HUDEP-2 (cell line): ENCODE measurements around the gene OSBPL10.

Experiments
- DNase-seq, 76 experiments: peaks; one replicate each; lab custom pipeline; 2025; ENCODE audit not compliant: unreplicated experiment in 76 of 76; lab: John Stamatoyannopoulos, UW

Gene OSBPL10

GRCh38 chr3:31927811-31928210, 53.3 kb downstream of the OSBPL10 start:
- no peak for DNase-seq

DNA sequence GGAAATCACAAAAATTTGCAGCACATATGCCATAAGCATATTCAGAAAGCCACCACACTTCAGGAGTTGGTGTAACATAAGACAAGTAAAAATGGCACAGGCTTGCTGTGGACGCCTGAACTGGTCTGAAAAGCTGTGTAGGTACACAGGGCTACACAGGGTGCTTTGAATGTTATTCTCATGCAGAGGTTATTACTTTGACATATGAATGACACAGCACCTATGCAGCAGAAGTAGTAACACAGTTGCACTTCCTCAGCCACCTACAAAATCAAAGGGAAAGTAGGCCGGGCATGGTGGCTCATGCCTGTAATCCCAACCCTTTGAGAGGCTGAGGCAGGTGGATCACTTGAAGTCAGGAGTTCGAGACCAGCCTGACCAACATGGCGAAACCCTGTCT, 54.5 kb downstream of the OSBPL10 start:
- DNase-seq, result no peak

DNA sequence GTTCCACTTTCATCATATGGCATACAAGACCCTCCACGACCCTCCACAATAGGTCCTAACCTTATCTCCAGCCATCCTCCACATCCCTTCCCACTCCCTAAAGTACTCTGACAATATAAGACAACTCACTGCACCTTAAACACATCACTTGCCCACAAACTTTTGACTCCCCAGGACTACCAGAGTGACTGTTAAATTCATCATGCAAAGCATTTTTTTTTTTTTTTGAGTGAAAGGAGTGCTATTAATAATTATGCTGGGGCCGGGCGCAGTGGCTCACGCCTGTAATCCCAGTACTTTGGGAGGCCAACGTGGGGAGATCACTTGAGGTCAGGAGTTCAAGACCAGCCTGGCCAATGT, 55.8 kb downstream of the OSBPL10 start:
- no peak for DNase-seq

DNA sequence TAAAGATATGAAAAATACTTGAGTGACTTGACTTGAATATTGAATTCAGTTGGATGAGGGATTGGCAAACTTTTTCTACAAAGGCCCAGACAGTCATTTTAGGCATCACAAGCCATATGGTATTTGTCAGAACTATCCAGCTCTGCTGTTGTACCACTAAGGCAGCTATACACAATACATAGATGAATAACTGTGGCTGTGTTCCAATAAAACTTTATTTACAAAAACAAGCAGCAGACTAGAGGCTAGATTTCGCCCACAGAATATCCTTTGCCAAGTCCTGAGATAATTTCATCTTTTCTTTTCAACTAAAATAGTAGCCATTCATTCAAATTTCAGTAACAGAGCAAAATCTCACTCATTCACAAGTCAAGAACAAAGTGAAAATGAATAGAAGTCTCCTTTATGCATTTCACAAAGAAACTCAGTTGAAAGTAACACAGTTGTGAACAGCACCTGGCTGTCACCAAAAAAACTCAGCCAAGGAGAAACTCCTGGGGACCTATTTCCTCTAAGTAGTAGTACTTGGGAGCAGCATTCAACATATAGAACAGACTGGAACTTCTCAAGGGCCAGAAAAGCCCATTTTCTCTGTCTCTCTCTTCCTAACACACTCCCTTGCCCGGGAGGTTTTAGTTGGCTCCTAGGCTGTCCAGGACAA, 56.3 kb downstream of the OSBPL10 start:
- no peak for DNase-seq

GRCh38 chr3:31922962-31923361, 58.1 kb downstream of the OSBPL10 start:
- DNase-seq, result no peak

GRCh38 chr3:31921837-31922236, 59.2 kb downstream of the OSBPL10 start:
- no peak for DNase-seq

DNA sequence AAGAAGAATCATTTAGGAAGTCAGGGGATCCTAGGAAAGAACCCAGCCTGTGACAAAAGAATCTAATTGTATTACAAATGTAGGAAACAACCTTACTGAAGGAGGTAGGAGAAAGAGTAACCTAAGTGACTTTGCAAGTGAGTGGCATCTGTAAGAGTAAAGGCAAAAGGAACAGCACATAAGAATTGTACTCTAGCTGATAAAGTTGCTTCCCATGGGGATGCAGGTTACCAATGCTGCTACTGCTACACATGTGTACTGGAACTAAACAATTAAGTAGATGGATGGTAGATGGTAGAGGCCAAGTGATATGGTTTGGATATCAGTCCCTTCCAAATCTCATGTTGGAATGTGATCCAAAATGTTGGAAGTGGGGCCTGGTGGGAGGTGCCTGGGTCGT, 60.8 kb downstream of the OSBPL10 start:
- DNase-seq, result no peak

GRCh38 chr3:31919528-31919927, 61.5 kb downstream of the OSBPL10 start:
- DNase-seq, result no peak

GRCh38 chr3:31918179-31919150, 62.6 kb downstream of the OSBPL10 start:
- no peak for DNase-seq

- no peak for DNase-seq
Measured at GRCh38 chr3:31917303-31918005, 63.6 kb downstream of the OSBPL10 start.

DNA sequence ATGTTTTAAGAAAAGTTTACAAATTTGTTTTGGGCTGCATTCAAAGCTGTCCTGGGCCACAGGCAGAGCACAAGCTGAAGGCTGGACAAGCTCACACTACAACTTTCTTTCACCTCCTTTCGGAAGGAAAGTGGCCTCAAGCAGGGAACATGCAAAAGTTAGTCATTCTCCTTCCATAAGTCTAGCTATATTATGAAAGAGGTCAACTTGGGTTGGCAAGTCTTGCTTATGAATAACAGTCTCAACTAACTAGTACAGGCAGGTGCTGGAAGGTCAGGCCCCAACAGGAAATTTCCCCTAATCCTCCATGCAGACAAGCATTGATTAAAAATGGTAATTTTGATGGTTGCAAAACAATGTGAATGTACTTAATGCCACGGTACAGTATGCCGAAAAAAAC, 69.4 kb downstream of the OSBPL10 start:
- DNase-seq, result no peak

DNA sequence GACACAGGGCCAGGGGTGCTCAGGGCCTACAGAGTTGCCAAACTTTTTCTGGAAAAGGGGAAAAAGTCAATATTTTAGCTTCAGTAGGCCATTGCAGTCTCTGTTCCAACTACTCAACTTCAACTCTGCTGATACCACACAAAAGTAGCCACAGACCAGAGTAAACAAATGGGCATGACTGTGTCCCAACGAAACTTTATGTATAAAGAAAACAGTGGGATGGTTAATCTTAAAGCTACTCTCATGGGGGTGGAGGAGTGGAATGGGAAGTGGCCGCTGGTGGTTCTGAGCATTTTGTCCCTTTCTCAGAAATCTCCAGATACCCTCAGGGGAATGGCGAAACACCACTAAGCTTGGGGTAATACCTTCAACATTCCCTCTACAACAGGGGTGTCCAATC, 69.9 kb downstream of the OSBPL10 start:
- no peak for DNase-seq

DNA sequence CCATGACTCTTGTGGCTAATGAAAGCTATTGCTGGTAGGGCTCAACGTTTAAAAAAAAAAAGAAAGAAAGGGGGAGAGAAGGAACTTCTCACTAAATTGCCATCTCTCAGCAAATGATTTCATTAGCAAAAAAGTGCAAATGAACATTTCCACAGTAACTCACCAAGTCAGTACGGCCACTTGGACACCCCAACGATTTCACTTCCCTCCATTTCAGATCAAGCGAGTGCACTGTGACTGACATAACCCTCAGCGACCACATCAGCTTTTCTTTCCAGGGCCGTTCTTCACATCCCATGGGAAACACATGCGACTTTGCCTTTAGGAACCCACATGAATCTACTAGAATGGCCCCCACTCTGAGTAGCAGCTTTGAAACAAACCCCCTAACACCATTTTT, 71.6 kb downstream of the OSBPL10 start:
- no peak for DNase-seq

DNA sequence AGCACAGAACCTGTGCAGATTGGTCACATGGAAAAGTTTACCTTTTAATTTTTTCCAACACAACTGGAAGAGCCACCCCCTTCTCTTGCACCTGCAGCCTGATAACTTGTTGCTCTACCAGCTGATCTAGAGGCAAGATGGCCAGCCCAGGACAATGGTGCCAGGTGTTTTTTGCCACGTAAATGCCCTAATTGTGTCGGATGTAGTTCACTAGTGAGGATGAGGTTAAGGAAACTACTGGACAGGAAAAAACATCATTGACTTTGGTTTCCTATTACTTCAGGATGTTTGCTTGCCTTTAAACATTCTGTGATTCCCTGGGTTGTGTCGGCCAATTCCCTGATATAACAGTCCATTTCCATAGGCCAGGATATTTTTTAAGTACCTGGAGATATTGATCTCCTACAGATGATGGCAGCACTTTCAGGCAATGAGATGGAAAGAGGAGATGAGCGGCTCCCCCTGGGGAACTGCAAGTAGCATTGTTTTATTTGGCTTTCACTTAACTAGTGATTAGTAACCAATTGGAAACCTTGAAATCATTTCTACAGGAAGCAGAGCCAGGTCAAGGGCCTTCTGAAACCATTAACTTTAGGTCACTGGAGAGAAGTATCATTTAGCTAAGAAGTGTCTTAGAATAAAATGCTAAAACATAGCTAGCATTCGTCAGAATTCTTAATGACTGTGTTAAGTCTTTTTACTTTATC, 72.5 kb downstream of the OSBPL10 start:
- DNase-seq, result no peak

- no peak for DNase-seq
Measured at GRCh38 chr3:31906182-31906581, 74.9 kb downstream of the OSBPL10 start.

GRCh38 chr3:31903686-31904431, 77.2 kb downstream of the OSBPL10 start:
- DNase-seq, result no peak

DNA sequence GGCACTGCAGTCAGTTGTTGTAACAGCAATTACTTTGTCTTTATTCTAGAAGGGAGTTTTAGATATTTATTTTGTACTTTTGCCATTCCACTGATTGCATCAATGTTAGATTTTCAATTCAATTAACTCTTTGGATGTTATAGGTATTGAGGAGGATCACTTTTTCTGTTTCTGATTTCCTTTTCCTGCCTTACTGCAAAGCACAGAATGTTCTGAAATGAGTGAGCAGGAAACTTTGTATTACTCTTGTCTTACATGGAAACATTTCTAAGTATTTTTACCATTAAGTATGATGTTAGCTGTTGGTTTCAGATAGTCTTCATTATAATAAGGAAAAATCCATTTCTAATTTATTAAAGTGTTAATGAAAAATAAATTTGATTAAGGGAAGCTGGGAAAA, 80.5 kb downstream of the OSBPL10 start:
- DNase-seq, result no peak

GRCh38 chr3:31896648-31897433, 84.2 kb downstream of the OSBPL10 start:
- no peak for DNase-seq

DNA sequence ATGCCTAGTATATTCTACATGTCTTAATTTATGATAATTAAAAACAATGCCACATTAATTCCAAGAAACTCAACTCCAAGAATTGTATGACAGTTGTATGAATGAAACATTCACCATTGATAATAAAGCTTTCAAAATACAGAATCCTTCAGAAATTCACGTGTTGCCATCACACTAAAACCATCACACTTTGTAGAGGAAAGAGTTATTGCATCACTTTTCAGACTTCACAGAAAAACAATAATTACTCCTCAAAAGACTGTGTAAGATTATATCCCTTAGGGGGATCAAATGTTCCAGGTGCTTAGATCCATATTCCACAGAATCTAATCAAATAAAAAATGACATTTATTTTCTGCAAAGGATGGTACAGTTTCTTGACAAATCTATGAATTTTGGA, 85.0 kb downstream of the OSBPL10 start:
- no peak for DNase-seq
